ENCODE data around the gene MYD88. TPM values are rescaled to one million over a fixed set of nuclear protein-coding genes. Genes with fewer than 3 reads are reported as not detected.
A peak's percentile ranks its signal among the peaks of the same experiment; 100 is the strongest.

The MYD88 gene
- total and polyA plus RNA-seq, 7 experiments from 2014 or later = 35.2 to 108 (median 52.8) TPM

- Histone ChIP-seq H3K4me1 (ENCODE audit: control insufficient read depth in 2 of 2, insufficient read depth in 2 of 2, low read length in 2 of 2) (peaks cover 27 to 29% of the 10 kb centered on the region in 2 donors), H3K27ac (ENCODE audit: low read depth, low read length) (no peak overlapping the region), H3K4me3 (ENCODE audit: low read length) (no peak overlapping the region), H3K9me3 (ENCODE audit: control insufficient read depth in 2 of 3, low read length in 3 of 3) (no peaks in the 10 kb centered on the region), H3K27me3 (ENCODE audit: control insufficient read depth in 2 of 2, insufficient read depth in 2 of 2, low read length in 2 of 2) (no peaks in the 10 kb centered on the region), H3K36me3 (ENCODE audit: control insufficient read depth in 2 of 3, insufficient read depth in 3 of 3, low read length in 3 of 3) (peaks cover 0 to 7% (median 0%) of the 10 kb centered on the region in 3 experiments)
- peaks cover 0 to 3% (median 0%) of the 10 kb centered on the region in 11 donors for H3K9me3 Mint-ChIP-seq
- POLR2A ChIA-PET = no interaction called here
- ATAC-seq = no peak
- H3K4me1 Mint-ChIP-seq = peaks cover 57 to 81% (median 70%) of the 10 kb centered on the region in 7 donors
- H3K36me3 Mint-ChIP-seq = peaks cover 0 to 21% (median 0%) of the 10 kb centered on the region in 5 donors
- peak overlapping the region in 8 of 10 donors; percentile 1 to 98 (median 62) for H3K4me3 Mint-ChIP-seq
- H3K27me3 Mint-ChIP-seq = peaks cover 0 to 6% (median 0%) of the 10 kb centered on the region in 5 donors
- no peak for DNase-seq
- CTCF ChIA-PET = no interaction called here
- peak overlapping the region in 5 of 9 donors; percentile 3 to 99 (median 32) for H3K27ac Mint-ChIP-seq
- intact Hi-C loops (cut with micrococcal nuclease) = loop anchor here (5.0 to 10.0 kb wide), 2 partner anchors 39 to 1216 kb away; partner anchors contain the start of gene SLC25A38 (in 1 of the 2)
These were observed 29.9 kb downstream of the MYD88 start for GRCh38 chr3:38168151-38169026.

- peaks cover 31 to 35% of the 10 kb centered on the region in 2 donors for H3K4me1 ChIP-seq (ENCODE audit: control insufficient read depth in 2 of 2, insufficient read depth in 2 of 2, low read length in 2 of 2)
- POLR2A ChIA-PET = no interaction called here
- no peak overlapping the region for H3K27ac Mint-ChIP-seq
These were observed 30.5 kb downstream of the MYD88 start for GRCh38 chr3:38169027-38169317.

GRCh38 chr3:38170722-38171121 is 32.3 kb downstream of the MYD88 start:
- Histone ChIP-seq H3K9me3 (ENCODE audit: control insufficient read depth in 2 of 3, low read length in 3 of 3) (no peaks in the 10 kb centered on the region), H3K27me3 (ENCODE audit: control insufficient read depth in 2 of 2, insufficient read depth in 2 of 2, low read length in 2 of 2) (no peaks in the 10 kb centered on the region), H3K4me1 (ENCODE audit: control insufficient read depth in 2 of 2, insufficient read depth in 2 of 2, low read length in 2 of 2) (peaks cover 29 to 33% of the 10 kb centered on the region in 2 donors), H3K36me3 (ENCODE audit: control insufficient read depth in 2 of 3, insufficient read depth in 3 of 3, low read length in 3 of 3) (peaks cover 0 to 3% (median 0%) of the 10 kb centered on the region in 3 experiments), H3K4me3 (ENCODE audit: low read length) (no peak overlapping the region), H3K27ac (ENCODE audit: low read depth, low read length) (no peak overlapping the region)
- DNase-seq (no peak), ATAC-seq (no peak)
- Mint-ChIP-seq H3K36me3 (peaks cover 0 to 26% (median 0%) of the 10 kb centered on the region in 5 donors), H3K27me3 (peaks cover 0 to 2% (median 0%) of the 10 kb centered on the region in 5 donors), H3K4me1 (peaks cover 71 to 94% (median 78%) of the 10 kb centered on the region in 7 donors), H3K4me3 (peak overlapping the region in 1 of 10 donors; percentile 6), H3K9me3 (no peaks in the 10 kb centered on the region), H3K27ac (peak overlapping the region in 1 of 9 donors; percentile 32)
- CTCF ChIA-PET = no interaction called here
- intact Hi-C loops (cut with micrococcal nuclease) = no loop called here
- POLR2A ChIA-PET = interaction anchor here (1.3 kb wide), 1 partner anchor 34 kb away, joined by 4 read pairs; the partner anchor contains the start of gene ACAA1

More at GRCh38 chr3:38169027-38169317, 30.5 kb downstream of the MYD88 start:
- Mint-ChIP-seq H3K4me3 (peak overlapping the region in 2 of 10 donors; percentile 15 to 91), H3K4me1 (peaks cover 63 to 87% (median 75%) of the 10 kb centered on the region in 7 donors), H3K36me3 (peaks cover 0 to 21% (median 0%) of the 10 kb centered on the region in 5 donors), H3K9me3 (peaks cover 0 to 3% (median 0%) of the 10 kb centered on the region in 11 donors), H3K27me3 (peaks cover 0 to 6% (median 0%) of the 10 kb centered on the region in 5 donors)
- no peak for DNase-seq
- no peaks in the 10 kb centered on the region for H3K9me3 ChIP-seq (ENCODE audit: control insufficient read depth in 2 of 3, low read length in 3 of 3)
- peaks cover 0 to 7% (median 0%) of the 10 kb centered on the region in 3 experiments for H3K36me3 ChIP-seq (ENCODE audit: control insufficient read depth in 2 of 3, insufficient read depth in 3 of 3, low read length in 3 of 3)
- no peak overlapping the region for H3K27ac ChIP-seq (ENCODE audit: low read depth, low read length)
- no peaks in the 10 kb centered on the region for H3K27me3 ChIP-seq (ENCODE audit: control insufficient read depth in 2 of 2, insufficient read depth in 2 of 2, low read length in 2 of 2)
- CTCF ChIA-PET = interaction anchor here (0.6 kb wide), 1 partner anchor 21 kb away, joined by 3 read pairs; no protein-coding TSS in a partner anchor
- H3K4me3 ChIP-seq (ENCODE audit: low read length) = no peak overlapping the region
- intact Hi-C loops (cut with micrococcal nuclease) = loop anchor here (5.0 to 10.0 kb wide), 2 partner anchors 38 to 1216 kb away; partner anchors contain the start of gene SLC25A38 (in 1 of the 2)
- no peak for ATAC-seq

- Mint-ChIP-seq H3K4me3 (peak overlapping the region in 2 of 10 donors; percentile 32 to 45), H3K4me1 (peaks cover 65 to 92% (median 76%) of the 10 kb centered on the region in 7 donors), H3K9me3 (no peaks in the 10 kb centered on the region), H3K36me3 (peaks cover 0 to 21% (median 0%) of the 10 kb centered on the region in 5 donors), H3K27ac (peak overlapping the region in 2 of 9 donors; percentile 21 to 68), H3K27me3 (no peaks in the 10 kb centered on the region)
- no peak for ATAC-seq
- no peaks in the 10 kb centered on the region for H3K36me3 ChIP-seq (ENCODE audit: control insufficient read depth in 2 of 3, insufficient read depth in 3 of 3, low read length in 3 of 3)
- peaks cover 24 to 36% of the 10 kb centered on the region in 2 donors for H3K4me1 ChIP-seq (ENCODE audit: control insufficient read depth in 2 of 2, insufficient read depth in 2 of 2, low read length in 2 of 2)
- ChIA-PET CTCF (interaction anchor here (0.6 to 1.1 kb wide), 2 partner anchors 18 to 53 kb away, joined by 3 to 4 read pairs; no protein-coding TSS in a partner anchor), POLR2A (interaction anchor here (0.6 to 1.3 kb wide), 3 partner anchors 17 to 35 kb away, joined by 3 to 7 read pairs (median 4); partner anchors contain the start of gene ACAA1)
- no peak overlapping the region for H3K27ac ChIP-seq (ENCODE audit: low read depth, low read length)
- H3K9me3 ChIP-seq (ENCODE audit: control insufficient read depth in 2 of 3, low read length in 3 of 3) = no peaks in the 10 kb centered on the region
- no peak for DNase-seq
- intact Hi-C loops (cut with micrococcal nuclease) = no loop called here
- no peaks in the 10 kb centered on the region for H3K27me3 ChIP-seq (ENCODE audit: control insufficient read depth in 2 of 2, insufficient read depth in 2 of 2, low read length in 2 of 2)
- H3K4me3 ChIP-seq (ENCODE audit: low read length) = no peak overlapping the region
These were observed 33.2 kb downstream of the MYD88 start for GRCh38 chr3:38171622-38172021.

GRCh38 chr3:38173834-38174418 is 35.5 kb downstream of the MYD88 start:
- ChIA-PET POLR2A (no interaction called here), CTCF (no interaction called here)
- H3K9me3 Mint-ChIP-seq = peaks cover 0 to 1% (median 0%) of the 10 kb centered on the region in 11 donors
- ATAC-seq (peak; percentile 40), DNase-seq (no peak)
- Histone ChIP-seq H3K9me3 (ENCODE audit: control insufficient read depth in 2 of 3, low read length in 3 of 3) (no peaks in the 10 kb centered on the region), H3K4me3 (ENCODE audit: low read length) (no peak overlapping the region), H3K27me3 (ENCODE audit: control insufficient read depth in 2 of 2, insufficient read depth in 2 of 2, low read length in 2 of 2) (no peaks in the 10 kb centered on the region), H3K4me1 (ENCODE audit: control insufficient read depth in 2 of 2, insufficient read depth in 2 of 2, low read length in 2 of 2) (peaks cover 13 to 24% of the 10 kb centered on the region in 2 donors), H3K36me3 (ENCODE audit: control insufficient read depth in 2 of 3, insufficient read depth in 3 of 3, low read length in 3 of 3) (no peaks in the 10 kb centered on the region), H3K27ac (ENCODE audit: low read depth, low read length) (no peak overlapping the region)
- intact Hi-C loops (cut with micrococcal nuclease) = loop anchor here in 1 of 2 donors (2.0 kb wide), 1 partner anchor 15 kb away; no protein-coding TSS in a partner anchor
- H3K27me3 Mint-ChIP-seq = no peaks in the 10 kb centered on the region
- peaks cover 0 to 12% (median 6%) of the 10 kb centered on the region in 5 donors for H3K36me3 Mint-ChIP-seq
- H3K4me1 Mint-ChIP-seq = peaks cover 54 to 80% (median 63%) of the 10 kb centered on the region in 7 donors
- H3K27ac Mint-ChIP-seq = peak overlapping the region in 7 of 9 donors; percentile 3 to 59 (median 18)
- H3K4me3 Mint-ChIP-seq = peak overlapping the region in 9 of 10 donors; percentile 1 to 79 (median 47)

- H3K27ac Mint-ChIP-seq = peak overlapping the region in 5 of 9 donors; percentile 18 to 65 (median 56)
- Histone ChIP-seq H3K36me3 (ENCODE audit: control insufficient read depth in 2 of 3, insufficient read depth in 3 of 3, low read length in 3 of 3) (no peaks in the 10 kb centered on the region), H3K4me1 (ENCODE audit: control insufficient read depth in 2 of 2, insufficient read depth in 2 of 2, low read length in 2 of 2) (peaks cover 13 to 24% of the 10 kb centered on the region in 2 donors), H3K9me3 (ENCODE audit: control insufficient read depth in 2 of 3, low read length in 3 of 3) (no peaks in the 10 kb centered on the region), H3K27me3 (ENCODE audit: control insufficient read depth in 2 of 2, insufficient read depth in 2 of 2, low read length in 2 of 2) (no peaks in the 10 kb centered on the region), H3K27ac (ENCODE audit: low read depth, low read length) (peak overlapping the region; percentile 12), H3K4me3 (ENCODE audit: low read length) (no peak overlapping the region)
- DNase-seq (no peak), ATAC-seq (no peak)
- H3K4me3 Mint-ChIP-seq = no peak overlapping the region
- H3K27me3 Mint-ChIP-seq = no peaks in the 10 kb centered on the region
- peaks cover 0 to 1% (median 0%) of the 10 kb centered on the region in 11 donors for H3K9me3 Mint-ChIP-seq
- intact Hi-C loops (cut with micrococcal nuclease) = no loop called here
- H3K4me1 Mint-ChIP-seq = peaks cover 43 to 68% (median 58%) of the 10 kb centered on the region in 7 donors
- H3K36me3 Mint-ChIP-seq = peaks cover 4 to 28% (median 7%) of the 10 kb centered on the region in 5 donors
- POLR2A ChIA-PET = interaction anchor here (1.2 kb wide), 1 partner anchor 11 kb away, joined by 3 read pairs; no protein-coding TSS in a partner anchor
- CTCF ChIA-PET = no interaction called here
These were observed 38.7 kb downstream of the MYD88 start for GRCh38 chr3:38177181-38177580.
